Nephron progenitor cell (in vitro differentiated cells): Measurements from ENCODE around the gene ZNF862.
"Not testable (repeated sequence)": the region's sequence is repeated elsewhere in the genome, so short reads cannot be mapped to it uniquely, and the experiment has no call there.

Source experiments
- DNase-seq: peaks from one replicate; pipeline ENCODE4 v3.0.0; 2021
- H3K27ac Mint-ChIP-seq: 2 replicates; pipeline ENCODE4 v1.8.0; 2021; ENCODE audit warnings: mild to moderate bottlenecking, moderate library complexity, mixed read lengths
- H3K27me3 Mint-ChIP-seq: 2 replicates; pipeline ENCODE4 v1.8.0; 2021; ENCODE audit warnings: mild to moderate bottlenecking, low read depth, mixed read lengths; ENCODE audit not compliant: poor library complexity
- H3K36me3 Mint-ChIP-seq: 2 replicates; pipeline ENCODE4 v1.8.0; 2021; ENCODE audit warnings: low read depth, mixed read lengths
- H3K4me1 Mint-ChIP-seq: 2 replicates; pipeline ENCODE4 v1.8.0; 2021; ENCODE audit warnings: mixed read lengths
- H3K4me3 Mint-ChIP-seq: 2 replicates; pipeline ENCODE4 v1.8.0; 2021; ENCODE audit warnings: mild to moderate bottlenecking, moderate library complexity, mixed read lengths
- H3K9me3 Mint-ChIP-seq: 2 replicates; pipeline ENCODE4 v1.8.0; 2021; ENCODE audit warnings: mild to moderate bottlenecking, moderate library complexity, mixed read lengths
- TF ChIP-seq, protein P1 (sequence below): fragments of 200-600 bp; sonication (generic); IDR thresholded peaks from 2 replicates; pipeline ENCODE4 v1.5.0; 2021; ENCODE audit warnings: antibody characterized with exemption

The ZNF862 gene

GRCh38 chr7:149884016-149884415, 45.8 kb downstream of the ZNF862 start:
- no peak for DNase-seq
- H3K27me3 Mint-ChIP-seq, result no peaks in the 10 kb centered on the region
- no peak overlapping the region for H3K27ac Mint-ChIP-seq
- no peaks in the 10 kb centered on the region for H3K9me3 Mint-ChIP-seq
- H3K36me3 Mint-ChIP-seq, result no peaks in the 10 kb centered on the region
- H3K4me3 Mint-ChIP-seq, result no peak overlapping the region
- TF ChIP-seq, protein P1, sequence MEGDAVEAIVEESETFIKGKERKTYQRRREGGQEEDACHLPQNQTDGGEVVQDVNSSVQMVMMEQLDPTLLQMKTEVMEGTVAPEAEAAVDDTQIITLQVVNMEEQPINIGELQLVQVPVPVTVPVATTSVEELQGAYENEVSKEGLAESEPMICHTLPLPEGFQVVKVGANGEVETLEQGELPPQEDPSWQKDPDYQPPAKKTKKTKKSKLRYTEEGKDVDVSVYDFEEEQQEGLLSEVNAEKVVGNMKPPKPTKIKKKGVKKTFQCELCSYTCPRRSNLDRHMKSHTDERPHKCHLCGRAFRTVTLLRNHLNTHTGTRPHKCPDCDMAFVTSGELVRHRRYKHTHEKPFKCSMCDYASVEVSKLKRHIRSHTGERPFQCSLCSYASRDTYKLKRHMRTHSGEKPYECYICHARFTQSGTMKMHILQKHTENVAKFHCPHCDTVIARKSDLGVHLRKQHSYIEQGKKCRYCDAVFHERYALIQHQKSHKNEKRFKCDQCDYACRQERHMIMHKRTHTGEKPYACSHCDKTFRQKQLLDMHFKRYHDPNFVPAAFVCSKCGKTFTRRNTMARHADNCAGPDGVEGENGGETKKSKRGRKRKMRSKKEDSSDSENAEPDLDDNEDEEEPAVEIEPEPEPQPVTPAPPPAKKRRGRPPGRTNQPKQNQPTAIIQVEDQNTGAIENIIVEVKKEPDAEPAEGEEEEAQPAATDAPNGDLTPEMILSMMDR, result no peak
- H3K4me1 Mint-ChIP-seq, result peaks cover 25% of the 10 kb centered on the region

GRCh38 chr7:149884541-149884940, 46.4 kb downstream of the ZNF862 start:
- DNase-seq, result no peak
- TF ChIP-seq, protein P1, result no peak
- H3K4me3 Mint-ChIP-seq, result no peak overlapping the region
- H3K4me1 Mint-ChIP-seq, result peaks cover 23% of the 10 kb centered on the region
- no peak overlapping the region for H3K27ac Mint-ChIP-seq
- H3K36me3 Mint-ChIP-seq, result no peaks in the 10 kb centered on the region
- H3K27me3 Mint-ChIP-seq, result no peaks in the 10 kb centered on the region
- no peaks in the 10 kb centered on the region for H3K9me3 Mint-ChIP-seq

GRCh38 chr7:149885191-149886017, 47.2 kb downstream of the ZNF862 start:
- Mint-ChIP-seq H3K27me3 (no peaks in the 10 kb centered on the region), H3K4me3 (no peak overlapping the region), H3K36me3 (no peaks in the 10 kb centered on the region), H3K4me1 (peaks cover 19% of the 10 kb centered on the region), H3K9me3 (no peaks in the 10 kb centered on the region), H3K27ac (no peak overlapping the region)
- TF ChIP-seq, protein P1, result no peak
- DNase-seq, result no peak

GRCh38 chr7:149886018-149886415, 47.8 kb downstream of the ZNF862 start:
- Mint-ChIP-seq H3K4me3 (no peak overlapping the region), H3K36me3 (no peaks in the 10 kb centered on the region), H3K9me3 (no peaks in the 10 kb centered on the region), H3K27me3 (no peaks in the 10 kb centered on the region), H3K27ac (no peak overlapping the region), H3K4me1 (peaks cover 18% of the 10 kb centered on the region)
- DNase-seq, result no peak
- TF ChIP-seq, protein P1, result no peak

DNA sequence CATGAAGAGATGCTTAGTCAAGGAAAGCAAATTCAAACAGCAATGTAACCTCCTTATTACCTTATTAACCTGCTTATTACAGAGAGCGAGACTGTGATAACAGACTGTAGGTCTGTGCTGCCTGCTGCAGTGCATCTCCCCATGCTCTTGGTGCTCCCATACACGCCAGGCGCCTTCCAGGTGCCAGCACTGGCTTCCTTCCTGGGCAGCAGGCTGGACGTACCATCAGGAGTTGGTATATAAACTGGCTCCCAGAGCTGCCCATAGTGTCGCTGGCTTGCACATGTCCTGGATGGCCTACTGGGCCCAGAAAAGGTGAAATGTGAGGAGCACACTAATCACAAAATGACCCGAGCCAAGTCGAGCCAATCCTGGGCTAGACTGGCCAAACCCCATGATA, 49.1 kb downstream of the ZNF862 start:
- DNase-seq, result no peak

DNA sequence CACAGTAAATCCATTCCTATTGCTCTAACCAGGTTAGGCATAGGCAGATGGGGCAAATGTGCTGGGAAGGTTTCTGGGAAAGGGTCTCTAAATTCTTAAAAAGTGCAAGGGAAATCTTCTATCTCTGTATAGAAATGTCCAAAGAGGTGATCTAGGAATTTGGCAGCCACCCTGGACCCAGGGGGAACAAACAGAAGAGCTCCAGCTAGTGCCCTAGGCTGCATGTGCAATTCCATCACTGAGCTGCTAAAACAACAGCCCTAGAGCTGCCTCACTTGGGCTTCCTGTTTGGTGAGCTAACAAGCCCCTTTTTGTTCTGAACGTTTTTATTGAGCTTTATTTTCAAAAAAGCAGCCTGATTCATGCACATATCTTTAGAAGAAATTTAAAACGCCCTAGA, 52.5 kb downstream of the ZNF862 start:
- not testable (repeated sequence) for H3K36me3 Mint-ChIP-seq, H3K4me3 Mint-ChIP-seq, H3K9me3 Mint-ChIP-seq, H3K27me3 Mint-ChIP-seq, H3K27ac Mint-ChIP-seq, DNase-seq, H3K4me1 Mint-ChIP-seq

More for the DNA sequence above, 49.1 kb downstream of the ZNF862 start:
- TF ChIP-seq, protein P1, result no peak
- Mint-ChIP-seq H3K27ac (no peak overlapping the region), H3K9me3 (no peaks in the 10 kb centered on the region), H3K36me3 (no peaks in the 10 kb centered on the region), H3K27me3 (no peaks in the 10 kb centered on the region), H3K4me3 (no peak overlapping the region), H3K4me1 (peaks cover 12% of the 10 kb centered on the region)

GRCh38 chr7:149894957-149895356, 56.8 kb downstream of the ZNF862 start:
- H3K27ac Mint-ChIP-seq, result not testable (repeated sequence)

GRCh38 chr7:149907776-149908376, 69.7 kb downstream of the ZNF862 start:
- H3K9me3 Mint-ChIP-seq, H3K4me1 Mint-ChIP-seq, H3K4me3 Mint-ChIP-seq, DNase-seq, H3K36me3 Mint-ChIP-seq, H3K27ac Mint-ChIP-seq: not testable (repeated sequence)
- H3K27me3 Mint-ChIP-seq, result peaks cover 10% of the 10 kb centered on the region

More at GRCh38 chr7:149894957-149895356, 56.8 kb downstream of the ZNF862 start:
- H3K4me3 Mint-ChIP-seq, H3K36me3 Mint-ChIP-seq, H3K4me1 Mint-ChIP-seq, H3K27me3 Mint-ChIP-seq, DNase-seq, H3K9me3 Mint-ChIP-seq: not testable (repeated sequence)

DNA sequence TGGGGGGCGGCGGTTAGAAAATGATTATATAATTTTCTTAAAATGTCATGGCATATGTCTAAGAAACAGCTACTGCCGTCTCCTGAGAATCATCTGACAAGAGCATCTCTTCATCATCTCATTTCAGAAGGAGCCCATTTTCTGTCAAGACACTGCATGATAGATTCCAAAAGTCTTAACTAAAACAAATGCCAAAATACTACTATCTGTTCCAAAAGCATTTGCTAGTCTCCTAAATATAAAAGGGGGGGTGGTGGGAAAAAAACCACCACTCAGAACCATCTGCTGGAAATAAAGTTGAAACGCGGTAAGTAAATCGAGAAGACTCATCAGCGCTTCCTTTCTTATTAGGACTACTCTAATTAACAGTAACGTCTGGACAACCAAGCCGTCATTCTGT, 72.0 kb downstream of the ZNF862 start:
- H3K27me3 Mint-ChIP-seq, result peaks cover 10% of the 10 kb centered on the region
- not testable (repeated sequence) for H3K9me3 Mint-ChIP-seq, H3K36me3 Mint-ChIP-seq, H3K27ac Mint-ChIP-seq, H3K4me1 Mint-ChIP-seq, H3K4me3 Mint-ChIP-seq, DNase-seq
